Lung (tissue), 12 donors: Measurements from ENCODE around the gene TMEM108. TPM values are rescaled to one million over a fixed set of nuclear protein-coding genes. Genes with fewer than 3 reads are reported as not detected.

Experiments used
- ATAC-seq: fragments of 200-7000 bp; cut with Tn5 transposase; one replicate; pipeline ENCODE4 v1.9.1; 2020; ENCODE audit warnings: moderate number of reproducible peaks; ENCODE audit not compliant: insufficient read depth, low FRiP score
- DNase-seq, 3 donors: peaks; one replicate each; pipeline ENCODE4 v3.0.0-alpha.2; 2013 to 2017
- H3K27ac ChIP-seq, 2 donors: one replicate each; pipeline ENCODE4 v1.5.1; 2013; ENCODE audit warnings: mild to moderate bottlenecking in 2 of 2, moderate library complexity in 2 of 2, control low read depth in 1 of 2, inconsistent platforms in 1 of 2, low read depth in 1 of 2, low read length in 1 of 2
- H3K27me3 ChIP-seq, 3 donors: one replicate each; pipeline ENCODE4 v1.5.1; 2013; ENCODE audit warnings: low read length in 2 of 3; ENCODE audit not compliant: control insufficient read depth in 3 of 3, insufficient read depth in 3 of 3
- H3K36me3 ChIP-seq, 4 donors: one replicate each; pipeline ENCODE4 v1.5.1; 2013; ENCODE audit warnings: low read length in 4 of 4, mild to moderate bottlenecking in 1 of 4, moderate library complexity in 1 of 4; ENCODE audit not compliant: control insufficient read depth in 4 of 4, insufficient read depth in 4 of 4
- H3K4me1 ChIP-seq, 5 donors: one replicate each; pipeline ENCODE4 v1.5.1; 2013; ENCODE audit warnings: low read length in 5 of 5, mild to moderate bottlenecking in 2 of 5, moderate library complexity in 1 of 5; ENCODE audit not compliant: control insufficient read depth in 5 of 5, insufficient read depth in 5 of 5
- H3K4me3 ChIP-seq: one replicate; pipeline ENCODE4 v1.5.1; 2013; ENCODE audit warnings: mild to moderate bottlenecking, control low read depth, moderate library complexity
- H3K9ac ChIP-seq, 2 donors: one replicate each; pipeline ENCODE4 v1.5.1; 2013; ENCODE audit warnings: low read length in 2 of 2, control low read depth in 1 of 2; ENCODE audit not compliant: insufficient read depth in 1 of 2
- H3K9me3 ChIP-seq, 4 donors: one replicate each; pipeline ENCODE4 v1.5.1; 2013; ENCODE audit warnings: low read length in 3 of 4, mild to moderate bottlenecking in 1 of 4, moderate library complexity in 1 of 4; ENCODE audit not compliant: control insufficient read depth in 4 of 4, insufficient read depth in 3 of 4
- CTCF ChIP-seq: IDR thresholded peaks from 2 replicates; pipeline ENCODE4 v1.5.1; 2012; ENCODE audit warnings: mild to moderate bottlenecking; ENCODE audit errors: control extremely low read depth, extremely low read depth
- WGBS, 2 donors: extraction: QIAGEN DNeasy Blood & Tissue Kit; methylation state at CpG; one replicate each; pipeline ENCODE4 v1.1.7; 2013; 5-methylcytosine and 5-hydroxymethylcytosine counted together
- polyA plus RNA-seq, 2 donors: library from polyadenylated mRNA; stranded (reverse); fragments of 200-250 nt; gene quantifications; one replicate each; pipeline ENCODE4 v1.2.1, GENCODE V29; 2013
- total RNA-seq, 2 donors: library from RNA; depleted of rRNA in 1 of 2; stranded (reverse); fragments of >200 nt in 1 of 2; gene quantifications; one replicate each; pipeline ENCODE4 v1.2.1, GENCODE V29; 2014 to 2021
- donor health status: control.
- donor health status: control.
- donor health status: Bipolar disorder and iron deficiency.
- donor health status: healthy.
- donor health status: DM: yes; HTN: yes; CAD: no.

TMEM108 gene
- total and polyA plus RNA-seq, 4 donors, result 3.0 to 16.9 (median 7.6) TPM

GRCh38 chr3:133295944-133296917, 258.0 kb downstream of the TMEM108 start:
- 75 to 81% methylated on average over 6 of the region's 6 CpGs for WGBS, 2 donors
- Histone ChIP-seq H3K36me3 (no peaks in the 10 kb centered on the region), H3K27ac (peak overlapping the region in 1 of 2 donors; percentile 5), H3K4me3 (no peak overlapping the region), H3K9me3 (no peaks in the 10 kb centered on the region), H3K4me1 (peaks cover 0 to 47% (median 18%) of the 10 kb centered on the region in 5 donors), H3K9ac (peak overlapping the region in 1 of 2 donors; percentile 39), H3K27me3 (no peaks in the 10 kb centered on the region)
- DNase-seq, result peak in 2 of 3 donors; percentile 67 to 70
- TF ChIP-seq CTCF, result no peak
- no peak for ATAC-seq

GRCh38 chr3:133296981-133297380, 258.8 kb downstream of the TMEM108 start:
- Histone ChIP-seq H3K9me3 (no peaks in the 10 kb centered on the region), H3K27me3 (no peaks in the 10 kb centered on the region), H3K36me3 (no peaks in the 10 kb centered on the region), H3K4me1 (peaks cover 0 to 46% (median 16%) of the 10 kb centered on the region in 5 donors), H3K27ac (no peak overlapping the region), H3K9ac (no peak overlapping the region), H3K4me3 (no peak overlapping the region)
- ATAC-seq (no peak), DNase-seq (no peak)
- TF ChIP-seq CTCF, result no peak
- 72 to 93% methylated on average over 5 of the region's 5 CpGs for WGBS, 2 donors

GRCh38 chr3:133300102-133300501, 261.9 kb downstream of the TMEM108 start:
- peaks cover 0 to 2% (median 0%) of the 10 kb centered on the region in 4 donors for H3K36me3 ChIP-seq
- no peak overlapping the region for H3K27ac ChIP-seq
- no peak overlapping the region for H3K4me3 ChIP-seq
- TF ChIP-seq CTCF, result no peak
- peaks cover 0 to 21% (median 15%) of the 10 kb centered on the region in 5 donors for H3K4me1 ChIP-seq
- ATAC-seq (no peak), DNase-seq (no peak)
- no peak overlapping the region for H3K9ac ChIP-seq
- H3K9me3 ChIP-seq, result no peaks in the 10 kb centered on the region
- H3K27me3 ChIP-seq, result no peaks in the 10 kb centered on the region
- 71 to 74% methylated on average over 4 of the region's 4 CpGs for WGBS, 2 donors
